Cerebellar cortex (tissue), 1 donor: ENCODE results near the gene DMAC1.

Experiments
- DNase-seq: peaks from one replicate; pipeline ENCODE4 v3.0.0-alpha.2; 2015; ENCODE audit warnings: low spot score

The DMAC1 gene

GRCh38 chr9:7782400-7783120, 17.0 kb downstream of the DMAC1 start:
- DNase-seq = no peak

GRCh38 chr9:7780261-7780988, 19.2 kb downstream of the DMAC1 start:
- no peak for DNase-seq

- DNase-seq = no peak
Measured at GRCh38 chr9:7778851-7779600, 20.6 kb downstream of the DMAC1 start.

GRCh38 chr9:7777771-7778170, 21.8 kb downstream of the DMAC1 start:
- no peak for DNase-seq

GRCh38 chr9:7770111-7770510, 29.5 kb downstream of the DMAC1 start:
- DNase-seq = no peak

GRCh38 chr9:7762600-7762999, 37.0 kb downstream of the DMAC1 start:
- no peak for DNase-seq

- DNase-seq = no peak
Measured at GRCh38 chr9:7760014-7760415, 39.6 kb downstream of the DMAC1 start.

GRCh38 chr9:7756088-7756487, 43.5 kb downstream of the DMAC1 start:
- DNase-seq = no peak

GRCh38 chr9:7752481-7752880, 47.1 kb downstream of the DMAC1 start:
- DNase-seq = no peak
